ENCODE data around the gene TIPARP.

The TIPARP gene

DNA sequence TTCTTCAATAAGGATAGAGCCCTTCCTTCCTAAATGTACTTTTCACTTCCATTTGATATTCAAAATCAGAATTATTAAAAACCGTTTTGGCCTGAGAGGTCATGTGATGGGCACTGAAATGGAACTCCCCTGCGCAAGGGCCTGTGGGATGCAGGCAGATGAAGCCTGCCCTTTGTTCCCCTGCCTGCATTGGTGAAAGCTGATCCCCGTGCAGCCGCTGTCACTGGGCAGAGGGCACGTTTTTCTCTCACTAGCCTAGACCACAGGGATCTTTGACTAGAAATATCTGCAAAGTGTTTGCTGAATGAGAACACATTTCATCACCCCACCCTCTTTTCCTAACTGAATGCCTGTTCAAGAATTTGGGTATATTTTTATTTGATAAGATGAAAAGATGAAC, 74.9 kb downstream of the TIPARP start:
- Histone ChIP-seq H3K9me3 (ENCODE audit: control insufficient read depth in 1 of 2, low read length in 2 of 2) (no peaks in the 10 kb centered on the region), H3K36me3 (ENCODE audit: control insufficient read depth in 1 of 2, insufficient read depth in 2 of 2, low read length in 2 of 2) (peaks cover 0 to 7% of the 10 kb centered on the region in 2 donors), H3K4me1 (ENCODE audit: control insufficient read depth in 1 of 2, insufficient read depth in 2 of 2, low read length in 2 of 2) (no peaks in the 10 kb centered on the region), H3K27ac (ENCODE audit: low read depth, low read length) (no peak overlapping the region), H3K27me3 (ENCODE audit: control insufficient read depth in 1 of 2, insufficient read depth in 2 of 2, low read length in 2 of 2) (no peaks in the 10 kb centered on the region), H3K4me3 (ENCODE audit: low read depth in 1 of 2, low read length in 2 of 2) (no peak overlapping the region), H3K9ac (ENCODE audit: low read depth in 1 of 2, low read length in 2 of 2) (no peak overlapping the region)

DNA sequence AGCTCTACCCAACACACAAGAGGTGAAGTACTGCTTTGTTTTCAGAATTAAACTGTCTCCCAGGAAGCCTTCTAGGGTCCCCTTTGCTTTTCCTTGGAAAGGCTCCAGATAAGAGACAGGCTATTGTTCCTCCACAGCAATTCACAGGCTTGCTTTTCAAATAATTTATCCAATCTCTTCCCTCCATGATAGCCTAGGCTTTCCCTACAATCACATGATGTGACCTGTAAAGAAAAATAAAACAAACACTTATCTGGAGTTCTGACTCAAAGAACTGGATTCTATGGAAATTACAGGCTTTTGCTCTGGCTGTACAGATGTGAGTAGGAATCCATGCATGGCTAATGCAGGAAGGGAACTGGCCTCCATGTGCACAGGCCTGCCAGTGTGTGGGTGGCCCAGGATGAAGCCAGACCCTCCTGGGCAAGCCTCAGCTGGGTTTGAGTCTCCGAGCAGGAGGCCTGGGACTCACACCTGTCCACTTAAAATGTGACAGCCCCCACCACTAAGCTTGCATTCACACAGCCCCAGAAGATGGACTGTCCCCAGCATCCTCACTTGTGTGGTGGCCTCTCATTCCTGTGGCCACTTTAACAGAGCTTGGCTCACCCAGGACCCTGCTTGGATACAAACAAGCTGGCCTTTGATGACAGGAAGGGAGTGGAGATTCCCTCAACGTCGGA, 75.9 kb downstream of the TIPARP start:
- Histone ChIP-seq H3K9ac (ENCODE audit: low read depth in 1 of 2, low read length in 2 of 2) (no peak overlapping the region), H3K4me1 (ENCODE audit: control insufficient read depth in 1 of 2, insufficient read depth in 2 of 2, low read length in 2 of 2) (no peaks in the 10 kb centered on the region), H3K4me3 (ENCODE audit: low read depth in 1 of 2, low read length in 2 of 2) (no peak overlapping the region), H3K9me3 (ENCODE audit: control insufficient read depth in 1 of 2, low read length in 2 of 2) (no peaks in the 10 kb centered on the region), H3K27me3 (ENCODE audit: control insufficient read depth in 1 of 2, insufficient read depth in 2 of 2, low read length in 2 of 2) (no peaks in the 10 kb centered on the region), H3K27ac (ENCODE audit: low read depth, low read length) (no peak overlapping the region), H3K36me3 (ENCODE audit: control insufficient read depth in 1 of 2, insufficient read depth in 2 of 2, low read length in 2 of 2) (peaks cover 0 to 7% of the 10 kb centered on the region in 2 donors)

- Histone ChIP-seq H3K27me3 (ENCODE audit: control insufficient read depth in 1 of 2, insufficient read depth in 2 of 2, low read length in 2 of 2) (no peaks in the 10 kb centered on the region), H3K4me3 (ENCODE audit: low read depth in 1 of 2, low read length in 2 of 2) (no peak overlapping the region), H3K27ac (ENCODE audit: low read depth, low read length) (no peak overlapping the region), H3K36me3 (ENCODE audit: control insufficient read depth in 1 of 2, insufficient read depth in 2 of 2, low read length in 2 of 2) (peaks cover 0 to 7% of the 10 kb centered on the region in 2 donors), H3K4me1 (ENCODE audit: control insufficient read depth in 1 of 2, insufficient read depth in 2 of 2, low read length in 2 of 2) (no peaks in the 10 kb centered on the region), H3K9ac (ENCODE audit: low read depth in 1 of 2, low read length in 2 of 2) (no peak overlapping the region), H3K9me3 (ENCODE audit: control insufficient read depth in 1 of 2, low read length in 2 of 2) (no peaks in the 10 kb centered on the region)
Observed at GRCh38 chr3:156750874-156751245, 76.5 kb downstream of the TIPARP start.

- Histone ChIP-seq H3K27me3 (ENCODE audit: control insufficient read depth in 1 of 2, insufficient read depth in 2 of 2, low read length in 2 of 2) (no peaks in the 10 kb centered on the region), H3K9me3 (ENCODE audit: control insufficient read depth in 1 of 2, low read length in 2 of 2) (no peaks in the 10 kb centered on the region), H3K36me3 (ENCODE audit: control insufficient read depth in 1 of 2, insufficient read depth in 2 of 2, low read length in 2 of 2) (peaks cover 0 to 7% of the 10 kb centered on the region in 2 donors), H3K9ac (ENCODE audit: low read depth in 1 of 2, low read length in 2 of 2) (no peak overlapping the region), H3K27ac (ENCODE audit: low read depth, low read length) (no peak overlapping the region), H3K4me3 (ENCODE audit: low read depth in 1 of 2, low read length in 2 of 2) (no peak overlapping the region), H3K4me1 (ENCODE audit: control insufficient read depth in 1 of 2, insufficient read depth in 2 of 2, low read length in 2 of 2) (no peaks in the 10 kb centered on the region)
Observed at GRCh38 chr3:156751461-156752025, 77.2 kb downstream of the TIPARP start.
